HG03108 (cell line): Measurements from ENCODE around the gene MGLL.

ENCODE experiments used
- ATAC-seq: cut with Tn5 transposase; IDR thresholded peaks from one replicate; pipeline ENCODE4 v1.9.1; 2021; ENCODE audit warnings: moderate library complexity; ENCODE audit not compliant: unreplicated experiment

The MGLL gene

GRCh38 chr3:127639173-127640041 lies 182.9 kb downstream of the MGLL start:
- ATAC-seq = no peak
